OCI-LY7 (cell line): ENCODE results near the gene ZNF726. TPM values are rescaled to one million over a fixed set of nuclear protein-coding genes. Genes with fewer than 3 reads are reported as not detected.
"Not testable (repeated sequence)": the region's sequence is repeated elsewhere in the genome, so short reads cannot be mapped to it uniquely, and the experiment has no call there.

ENCODE experiments used
- BruUV-seq: library from RNA; stranded (reverse); fragments of 400-500 nt; replicated peaks from 2 replicates; lab custom pipeline; 2021; lab: Mats Ljungman, UMichigan
- CTCF ChIA-PET: fragments of 300-600 bp; sonication (Branson Sonifier 250); formaldehyde crosslinking; loops from one replicate; lab custom pipeline; 2022; ENCODE audit warnings: antibody characterized with exemption; ENCODE audit not compliant: unreplicated experiment; lab: Charles Lee
- POLR2A ChIA-PET: fragments of 300-600 bp; sonication (Branson Sonifier 250); formaldehyde crosslinking; loops from one replicate; lab custom pipeline; 2022; ENCODE audit warnings: antibody characterized with exemption; lab: Charles Lee
- DNase-seq: peaks from one replicate; pipeline ENCODE4 v3.0.0-alpha.2; 2015; ENCODE audit warnings: low spot score
- H2AFZ ChIP-seq: fragments of 200-600 bp; sonication (generic), shearing (Covaris generic); 2 replicates; pipeline ENCODE4 v1.6.1; 2014; ENCODE audit warnings: mild to moderate bottlenecking, antibody characterized with exemption, low read length, moderate library complexity
- H3K27ac ChIP-seq: fragments of 200-600 bp; sonication (generic); 2 replicates; pipeline ENCODE4 v1.5.1; 2014; ENCODE audit warnings: mixed run types, low read depth, mild to moderate bottlenecking, moderate library complexity, low read length, inconsistent platforms; ENCODE audit not compliant: poor library complexity, severe bottlenecking
- H3K36me3 ChIP-seq: fragments of 200-600 bp; sonication (generic); 2 replicates; pipeline ENCODE4 v1.6.1; 2014; ENCODE audit warnings: mild to moderate bottlenecking, antibody characterized with exemption, low read length, moderate library complexity, mixed read lengths; ENCODE audit not compliant: insufficient read depth
- H3K4me1 ChIP-seq: fragments of 200-600 bp; sonication (generic); 2 replicates; pipeline ENCODE4 v1.5.1; 2014; ENCODE audit warnings: mild to moderate bottlenecking, low read length; ENCODE audit not compliant: insufficient read depth, poor library complexity, severe bottlenecking
- H3K4me2 ChIP-seq: fragments of 200-600 bp; sonication (generic); 2 replicates; pipeline ENCODE4 v1.6.1; 2014; ENCODE audit warnings: mild to moderate bottlenecking, low read length
- H3K4me3 ChIP-seq: fragments of 200-600 bp; sonication (generic); 2 replicates; pipeline ENCODE4 v1.5.1; 2014; ENCODE audit warnings: mild to moderate bottlenecking, low read depth, low read length; ENCODE audit not compliant: poor library complexity, severe bottlenecking
- H3K79me2 ChIP-seq: fragments of 200-600 bp; sonication (generic); 2 replicates; pipeline ENCODE4 v1.6.1; 2016; ENCODE audit warnings: low read depth, mild to moderate bottlenecking, low read length, moderate library complexity, mixed read lengths; ENCODE audit not compliant: insufficient read depth
- H3K9me2 ChIP-seq: fragments of 200-600 bp; sonication (generic); 2 replicates; pipeline ENCODE4 v1.6.1; 2016; ENCODE audit warnings: mild to moderate bottlenecking, low read length, mixed read lengths; ENCODE audit not compliant: insufficient read depth
- H3K9me3 ChIP-seq: fragments of 200-600 bp; sonication (generic); 2 replicates; pipeline ENCODE4 v1.6.1; 2014; ENCODE audit warnings: mild to moderate bottlenecking, mixed run types, low read length, mixed read lengths
- H4K20me1 ChIP-seq: fragments of 200-600 bp; sonication (generic); 2 replicates; pipeline ENCODE4 v1.6.1; 2014; ENCODE audit warnings: mild to moderate bottlenecking, antibody characterized with exemption, low read length, moderate library complexity, mixed read lengths; ENCODE audit not compliant: insufficient read depth
- CTCF ChIP-seq: fragments of 200-600 bp; sonication (generic); conservative IDR thresholded peaks from 2 replicates; pipeline ENCODE4 v1.5.1; 2014; ENCODE audit warnings: mild to moderate bottlenecking, antibody characterized with exemption, low read length, moderate library complexity, mixed read lengths
- EZH2phosphoT487 ChIP-seq: fragments of 200-600 bp; sonication (generic); IDR thresholded peaks from 2 replicates; pipeline ENCODE4 v1.6.1; 2018; ENCODE audit warnings: low read depth, borderline replicate concordance, mild to moderate bottlenecking, mixed run types, antibody characterized with exemption, low read length, moderate library complexity, mixed read lengths
- intact Hi-C: fragments of 100-400 bp; cut with micrococcal nuclease; formaldehyde crosslinking; loops from one replicate; pipeline ENCODE4 v1.10.0; 2022; ENCODE audit not compliant: unreplicated experiment
- total RNA-seq, 2 experiments: library from RNA; depleted of rRNA in 1 of 2; stranded (reverse); fragments of >200 nt in 1 of 2; shearing (Covaris generic) in 1 of 2; gene quantifications; 2 replicates each; pipeline ENCODE4 v1.2.3, GENCODE V29; 2014 to 2022

Gene ZNF726
- total RNA-seq, 2 experiments from 2014 or later = 22.7 to 24.9 TPM

GRCh38 chr19:23956051-23956450 lies 41.4 kb downstream of the ZNF726 start:
- Histone ChIP-seq H3K36me3 (no peaks in the 10 kb centered on the region), H3K4me2 (no peak overlapping the region), H4K20me1 (no peaks in the 10 kb centered on the region), H3K27ac (no peak overlapping the region), H3K4me3 (no peak overlapping the region), H3K9me2 (no peaks in the 10 kb centered on the region), H3K9me3 (no peaks in the 10 kb centered on the region), H2AFZ (no peak overlapping the region), H3K79me2 (no peaks in the 10 kb centered on the region), H3K4me1 (no peaks in the 10 kb centered on the region)
- TF ChIP-seq EZH2phosphoT487 (no peak), CTCF (no peak)
- BruUV-seq = no TSS peak
- no peak for DNase-seq
- intact Hi-C loops = no loop called here
- POLR2A ChIA-PET = no interaction called here
- CTCF ChIA-PET = no interaction called here

- Histone ChIP-seq H3K4me1 (no peaks in the 10 kb centered on the region), H3K36me3 (no peaks in the 10 kb centered on the region), H3K27ac (no peak overlapping the region), H4K20me1 (no peaks in the 10 kb centered on the region), H3K9me2 (no peaks in the 10 kb centered on the region), H3K9me3 (no peaks in the 10 kb centered on the region), H3K79me2 (no peaks in the 10 kb centered on the region), H3K4me3 (no peak overlapping the region), H2AFZ (no peak overlapping the region), H3K4me2 (no peak overlapping the region)
- intact Hi-C loops = no loop called here
- TF ChIP-seq CTCF (no peak), EZH2phosphoT487 (no peak)
- BruUV-seq = no TSS peak
- no peak for DNase-seq
- ChIA-PET CTCF (no interaction called here), POLR2A (no interaction called here)
Measured at GRCh38 chr19:23957660-23958281, 43.1 kb downstream of the ZNF726 start.

- H2AFZ ChIP-seq, H3K79me2 ChIP-seq, DNase-seq, BruUV-seq, H3K9me3 ChIP-seq, H3K4me1 ChIP-seq, POLR2A ChIA-PET, CTCF ChIA-PET, H3K36me3 ChIP-seq, H4K20me1 ChIP-seq, H3K4me2 ChIP-seq, H3K27ac ChIP-seq, H3K4me3 ChIP-seq, H3K9me2 ChIP-seq, intact Hi-C loops: not testable (repeated sequence)
Measured at GRCh38 chr19:23963396-23963795, 48.7 kb downstream of the ZNF726 start.

- DNase-seq, H4K20me1 ChIP-seq, H3K36me3 ChIP-seq, H3K4me1 ChIP-seq, intact Hi-C loops, H3K9me2 ChIP-seq, H3K27ac ChIP-seq, H3K9me3 ChIP-seq, H2AFZ ChIP-seq, BruUV-seq, H3K4me2 ChIP-seq, H3K4me3 ChIP-seq, H3K79me2 ChIP-seq, CTCF ChIA-PET, POLR2A ChIA-PET: not testable (repeated sequence)
Measured at GRCh38 chr19:23963881-23964280, 49.2 kb downstream of the ZNF726 start.

GRCh38 chr19:23964334-23964733 lies 49.6 kb downstream of the ZNF726 start:
- H3K9me2 ChIP-seq, H3K9me3 ChIP-seq, H3K4me2 ChIP-seq, H2AFZ ChIP-seq, CTCF ChIA-PET, H4K20me1 ChIP-seq, H3K4me3 ChIP-seq, POLR2A ChIA-PET, H3K36me3 ChIP-seq, H3K27ac ChIP-seq, H3K4me1 ChIP-seq, H3K79me2 ChIP-seq, BruUV-seq, DNase-seq, intact Hi-C loops: not testable (repeated sequence)
